Testis (tissue), 3 donors: ENCODE results near the gene CDCA5. TPM values are rescaled to one million over a fixed set of nuclear protein-coding genes. Genes with fewer than 3 reads are reported as not detected.
"Not testable (repeated sequence)": the region's sequence is repeated elsewhere in the genome, so short reads cannot be mapped to it uniquely, and the experiment has no call there.

ENCODE experiments used
- DNase-seq: peaks from one replicate; pipeline ENCODE4 v3.0.0-alpha.2; 2019
- H3K27ac ChIP-seq, 2 donors: fragments of 200-600 bp; sonication (generic); one replicate each; pipeline ENCODE4 v1.5.1; 2019
- H3K27me3 ChIP-seq: fragments of 200-600 bp; sonication (generic); one replicate; pipeline ENCODE4 v1.5.1; 2019
- H3K36me3 ChIP-seq: fragments of 200-600 bp; sonication (generic); one replicate; pipeline ENCODE4 v1.5.1; 2017; ENCODE audit warnings: low read depth; ENCODE audit errors: missing control alignments
- H3K4me1 ChIP-seq: fragments of 200-600 bp; sonication (generic); one replicate; pipeline ENCODE4 v1.5.1; 2019
- H3K4me3 ChIP-seq, 2 donors: fragments of 200-600 bp; sonication (generic); one replicate each; pipeline ENCODE4 v1.5.1; 2017 to 2019
- H3K9me3 ChIP-seq: fragments of 200-600 bp; sonication (generic); one replicate; pipeline ENCODE4 v1.5.1; 2017
- CTCF ChIP-seq, 3 experiments: fragments of 450-650 bp in 2 of 3; fragments of 200-600 bp in 1 of 3; sonication (generic) in 1 of 3; IDR thresholded peaks; one replicate each; pipeline ENCODE4 v1.5.1; 2016 to 2019; ENCODE audit warnings: antibody characterized with exemption in 3 of 3, mild to moderate bottlenecking in 2 of 3, moderate library complexity in 1 of 3
- POLR2A ChIP-seq: fragments of 450-650 bp; IDR thresholded peaks from one replicate; pipeline ENCODE4 v1.6.1; 2017; ENCODE audit warnings: antibody characterized with exemption, mild to moderate bottlenecking, moderate library complexity
- WGBS, 2 donors: methylation state at CpG; one replicate each; pipeline ENCODE4 v1.1.5; 2018; 5-methylcytosine and 5-hydroxymethylcytosine counted together
- intact Hi-C: fragments of 100-400 bp; cut with DNase I; formaldehyde crosslinking; loops from one replicate; pipeline ENCODE4 v1.15.1; 2023; ENCODE audit warnings: low total_unique reads
- polyA plus RNA-seq: library from polyadenylated mRNA; stranded (reverse); fragments of 350-450 nt; fragmentation: Illumina TruSeq; extraction: RNeasy Lipid Tissue Mini Kit (QIAGEN cat#74804); gene quantifications from one replicate; pipeline ENCODE4 v1.2.3, GENCODE V29; 2014; ENCODE audit warnings: low read depth, low replicate concordance; ENCODE audit not compliant: insufficient read depth
- total RNA-seq, 2 donors: library from RNA; depleted of rRNA; stranded (reverse); fragments of >200 nt; gene quantifications; one replicate each; pipeline ENCODE4 v1.2.3, GENCODE V29; 2016

The CDCA5 gene
- total and polyA plus RNA-seq, 3 donors from 2014 or later: 28.5 to 93.3 (median 50.9) TPM

- TF ChIP-seq POLR2A: no peak
- no peaks in the 10 kb centered on the region for H3K27me3 ChIP-seq
- H3K4me3 ChIP-seq: no peak overlapping the region
- no peak for DNase-seq
- H3K4me1 ChIP-seq: peaks cover 20% of the 10 kb centered on the region
- no peak overlapping the region for H3K27ac ChIP-seq
- H3K36me3 ChIP-seq: no peaks in the 10 kb centered on the region
- intact Hi-C loops: loop anchor here (10.0 kb wide), 1 partner anchor 105 kb away; the partner anchor contains the start of gene ARL2
- no peaks in the 10 kb centered on the region for H3K9me3 ChIP-seq
These were observed 35.8 kb upstream of the CDCA5 start for GRCh38 chr11:65119670-65119995.

GRCh38 chr11:65118891-65119669 lies 35.2 kb upstream of the CDCA5 start:
- H3K27ac ChIP-seq, DNase-seq, H3K4me3 ChIP-seq, H3K27me3 ChIP-seq, H3K36me3 ChIP-seq, H3K9me3 ChIP-seq: not testable (repeated sequence)
- WGBS, 2 donors: 88 to 90% methylated on average over 18 of the region's 18 CpGs
- intact Hi-C loops: loop anchor here (10.0 kb wide), 1 partner anchor 104 kb away; the partner anchor contains the start of gene ARL2
- peaks cover 20% of the 10 kb centered on the region for H3K4me1 ChIP-seq

GRCh38 chr11:65118097-65118837 lies 34.4 kb upstream of the CDCA5 start:
- 56 to 59% methylated on average over 18 of the region's 18 CpGs for WGBS, 2 donors
- intact Hi-C loops: loop anchor here (10.0 kb wide), 1 partner anchor 103 kb away; the partner anchor contains the start of gene ARL2
- Histone ChIP-seq H3K4me3 (peak overlapping the region in 1 of 2 donors; percentile 84), H3K9me3 (no peaks in the 10 kb centered on the region), H3K36me3 (no peaks in the 10 kb centered on the region), H3K4me1 (peaks cover 20% of the 10 kb centered on the region), H3K27ac (peak overlapping the region; percentile 2 to 50), H3K27me3 (no peaks in the 10 kb centered on the region)
- TF ChIP-seq CTCF (IDR thresholded peaks at IDR 0.05) (peak in 1 of 3 experiments; percentile 47), POLR2A (no peak)
- DNase-seq: no peak

GRCh38 chr11:65117206-65118096 lies 33.6 kb upstream of the CDCA5 start, which contains the start of gene ZNHIT2:
ZNHIT2 (minus strand) TSS chr11:65117701; CDS start chr11:65117653, 48 bp downstream.
- TF ChIP-seq POLR2A: no peak
- peak; percentile 98 to 99 (median 99) for TF ChIP-seq CTCF (IDR thresholded peaks at IDR 0.05)
- H3K27me3 ChIP-seq: no peaks in the 10 kb centered on the region
- 0 to 2% methylated on average over 29 to 69 of the region's 89 CpGs for WGBS, 2 donors
- no peaks in the 10 kb centered on the region for H3K9me3 ChIP-seq
- peak within 1 kb of the TSS; percentile 27 to 82 for H3K27ac ChIP-seq
- intact Hi-C loops: loop anchor here (10.0 kb wide), 1 partner anchor 103 kb away; the partner anchor contains the start of gene ARL2
- H3K4me1 ChIP-seq: peaks cover 22% of the 10 kb centered on the region
- H3K36me3 ChIP-seq: no peaks in the 10 kb centered on the region
- H3K4me3 ChIP-seq: peak within 1 kb of the TSS; percentile 81 to 84
- peak; percentile 100 for DNase-seq

- Histone ChIP-seq H3K36me3 (no peaks in the 10 kb centered on the region), H3K4me1 (peaks cover 28% of the 10 kb centered on the region), H3K9me3 (no peaks in the 10 kb centered on the region), H3K27me3 (no peaks in the 10 kb centered on the region), H3K27ac (peak overlapping the region; percentile 27 to 82), H3K4me3 (peak overlapping the region; percentile 81 to 84)
- TF ChIP-seq CTCF (IDR thresholded peaks at IDR 0.05) (no peak), POLR2A (no peak)
- WGBS, 2 donors: 19 to 74% methylated on average over 7 to 59 of the region's 68 CpGs
- intact Hi-C loops: loop anchor here (10.0 kb wide), 1 partner anchor 102 kb away; the partner anchor contains the start of gene ARL2
- peak; percentile 38 for DNase-seq
These were observed 32.7 kb upstream of the CDCA5 start for GRCh38 chr11:65116370-65117205.
